DND-41 (cell line): Measurements from ENCODE around the gene SUN2.

Experiments used
- EZH2 ChIP-seq: IDR thresholded peaks from 3 replicates; pipeline ENCODE4 v1.6.1; 2012; ENCODE audit warnings: borderline replicate concordance, low read depth, mild to moderate bottlenecking, moderate library complexity, low read length, inconsistent platforms; ENCODE audit not compliant: severe bottlenecking
- TF ChIP-seq, protein P1 (sequence below): IDR thresholded peaks from 2 replicates; pipeline ENCODE4 v1.5.1; 2012; ENCODE audit warnings: borderline replicate concordance, low read length, moderate library complexity, mild to moderate bottlenecking; ENCODE audit not compliant: poor library complexity, severe bottlenecking; ENCODE audit errors: extremely low read depth

DNA sequence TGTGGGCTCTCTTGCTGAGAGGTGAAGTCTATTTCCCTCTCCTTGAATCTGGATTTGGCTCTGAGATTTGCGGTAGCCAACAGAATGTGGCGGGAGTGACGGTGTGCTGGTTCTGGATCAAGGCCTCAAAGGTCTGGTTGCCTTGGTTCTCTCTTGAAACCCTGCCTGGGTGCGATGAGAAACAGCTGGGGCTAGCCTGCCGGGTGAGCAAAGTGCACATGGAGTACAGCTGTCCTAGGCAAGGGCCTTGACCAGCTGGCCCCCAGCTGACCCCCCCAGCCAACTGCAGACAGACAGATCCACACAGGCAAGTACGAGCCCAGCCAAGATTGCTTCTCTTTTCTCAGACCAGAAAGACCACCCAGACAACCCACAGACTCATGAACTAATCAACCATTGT, 10.8 kb downstream of the SUN2 start:
- no peak for TF ChIP-seq EZH2
- TF ChIP-seq, protein P1, sequence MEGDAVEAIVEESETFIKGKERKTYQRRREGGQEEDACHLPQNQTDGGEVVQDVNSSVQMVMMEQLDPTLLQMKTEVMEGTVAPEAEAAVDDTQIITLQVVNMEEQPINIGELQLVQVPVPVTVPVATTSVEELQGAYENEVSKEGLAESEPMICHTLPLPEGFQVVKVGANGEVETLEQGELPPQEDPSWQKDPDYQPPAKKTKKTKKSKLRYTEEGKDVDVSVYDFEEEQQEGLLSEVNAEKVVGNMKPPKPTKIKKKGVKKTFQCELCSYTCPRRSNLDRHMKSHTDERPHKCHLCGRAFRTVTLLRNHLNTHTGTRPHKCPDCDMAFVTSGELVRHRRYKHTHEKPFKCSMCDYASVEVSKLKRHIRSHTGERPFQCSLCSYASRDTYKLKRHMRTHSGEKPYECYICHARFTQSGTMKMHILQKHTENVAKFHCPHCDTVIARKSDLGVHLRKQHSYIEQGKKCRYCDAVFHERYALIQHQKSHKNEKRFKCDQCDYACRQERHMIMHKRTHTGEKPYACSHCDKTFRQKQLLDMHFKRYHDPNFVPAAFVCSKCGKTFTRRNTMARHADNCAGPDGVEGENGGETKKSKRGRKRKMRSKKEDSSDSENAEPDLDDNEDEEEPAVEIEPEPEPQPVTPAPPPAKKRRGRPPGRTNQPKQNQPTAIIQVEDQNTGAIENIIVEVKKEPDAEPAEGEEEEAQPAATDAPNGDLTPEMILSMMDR: no peak
